Measurements from ENCODE around the gene GFI1B.
"Not testable (repeated sequence)": the region's sequence is repeated elsewhere in the genome, so short reads cannot be mapped to it uniquely, and the experiment has no call there.

Gene GFI1B

DNA sequence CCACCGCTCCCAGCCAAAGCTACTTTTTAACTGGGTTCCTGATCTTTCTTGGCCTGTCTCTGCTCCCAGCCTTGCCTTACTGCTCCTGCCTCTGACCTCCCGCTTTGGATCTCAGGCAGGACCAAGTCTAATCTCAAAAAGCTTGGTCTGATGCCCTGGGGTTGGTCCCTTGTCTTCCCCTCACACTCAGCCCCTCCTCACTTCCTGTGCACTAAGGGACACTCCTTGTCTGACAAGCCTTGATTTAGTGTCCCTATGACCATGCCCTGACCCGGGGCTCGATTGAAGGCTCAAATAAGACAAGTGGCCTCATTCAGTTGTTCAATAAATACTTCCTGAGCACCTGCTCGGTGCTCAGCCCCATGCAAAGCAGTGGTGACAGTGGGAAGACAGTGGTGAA lies 48.6 kb downstream of the GFI1B start:
- TF ChIP-seq PAX5 (IDR thresholded peaks at IDR 0.05; ENCODE audit: insufficient read depth, low read length, severe bottlenecking), result no peak
- no peak for TF ChIP-seq TAF1 (IDR thresholded peaks at IDR 0.05; ENCODE audit: low read depth, low read length)
- no peak for TF ChIP-seq POU2F2 (IDR thresholded peaks at IDR 0.05; ENCODE audit: low read depth, low read length)
- no peak for TF ChIP-seq SPI1 (IDR thresholded peaks at IDR 0.05; ENCODE audit: low read depth, low read length)
- TF ChIP-seq POLR2AphosphoS5 (IDR thresholded peaks at IDR 0.05; ENCODE audit: low read depth, low read length), result no peak
- TF ChIP-seq POLR2A (IDR thresholded peaks at IDR 0.05; ENCODE audit: low read depth, low read length), result no peak
- FAIRE-seq (no peak), DNase-seq (ENCODE audit: insufficient read length, low spot score) (no peak)

DNA sequence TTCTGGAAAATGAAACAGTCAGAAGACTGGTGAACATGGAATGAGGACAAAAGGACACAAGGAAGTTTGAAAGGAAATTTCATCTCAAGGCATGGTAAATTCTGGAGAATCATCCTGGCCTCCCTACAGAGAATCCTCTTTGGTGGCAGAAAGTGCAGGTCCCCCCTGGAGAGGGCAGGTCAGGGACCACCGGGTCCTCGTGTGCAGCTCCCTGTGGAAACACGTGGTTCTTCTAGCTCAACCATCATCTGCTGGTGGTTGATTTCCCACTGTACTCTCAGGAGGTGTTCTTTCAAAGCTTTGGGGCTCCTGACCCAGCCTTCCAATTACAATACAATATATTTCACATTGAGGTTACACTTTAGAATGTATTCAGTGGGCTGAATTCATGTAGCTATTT lies 49.7 kb downstream of the GFI1B start:
- FAIRE-seq (no peak), DNase-seq (ENCODE audit: insufficient read length, low spot score) (no peak)
- no peak for TF ChIP-seq POLR2A (IDR thresholded peaks at IDR 0.05; ENCODE audit: low read depth, low read length)

DNA sequence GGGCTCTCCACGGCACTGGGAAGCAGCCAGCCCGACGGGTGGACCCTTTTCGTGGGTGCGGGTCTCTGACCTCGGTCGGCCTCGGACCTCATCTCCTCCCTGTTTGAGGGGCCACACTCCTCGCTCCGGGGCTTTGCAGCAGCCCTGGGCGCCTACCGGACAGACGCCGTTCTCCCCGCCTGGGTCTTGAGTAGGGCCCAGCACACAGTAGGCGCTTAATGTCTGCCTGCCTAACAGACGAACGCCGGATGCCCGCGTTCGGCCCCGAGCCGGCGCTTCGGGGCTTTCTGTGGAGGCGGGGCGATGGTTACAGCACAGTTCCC lies 51.5 kb downstream of the GFI1B start:
- TF ChIP-seq TAF1 (IDR thresholded peaks at IDR 0.05; ENCODE audit: low read depth, low read length), result no peak
- TF ChIP-seq POLR2AphosphoS5 (IDR thresholded peaks at IDR 0.05; ENCODE audit: low read depth, low read length), result no peak
- TF ChIP-seq PAX5 (IDR thresholded peaks at IDR 0.05; ENCODE audit: insufficient read depth, low read length, severe bottlenecking), result no peak
- no peak for TF ChIP-seq SPI1 (IDR thresholded peaks at IDR 0.05; ENCODE audit: low read depth, low read length)
- no peak for DNase-seq (ENCODE audit: insufficient read length, low spot score)
- FAIRE-seq, result no peak

DNA sequence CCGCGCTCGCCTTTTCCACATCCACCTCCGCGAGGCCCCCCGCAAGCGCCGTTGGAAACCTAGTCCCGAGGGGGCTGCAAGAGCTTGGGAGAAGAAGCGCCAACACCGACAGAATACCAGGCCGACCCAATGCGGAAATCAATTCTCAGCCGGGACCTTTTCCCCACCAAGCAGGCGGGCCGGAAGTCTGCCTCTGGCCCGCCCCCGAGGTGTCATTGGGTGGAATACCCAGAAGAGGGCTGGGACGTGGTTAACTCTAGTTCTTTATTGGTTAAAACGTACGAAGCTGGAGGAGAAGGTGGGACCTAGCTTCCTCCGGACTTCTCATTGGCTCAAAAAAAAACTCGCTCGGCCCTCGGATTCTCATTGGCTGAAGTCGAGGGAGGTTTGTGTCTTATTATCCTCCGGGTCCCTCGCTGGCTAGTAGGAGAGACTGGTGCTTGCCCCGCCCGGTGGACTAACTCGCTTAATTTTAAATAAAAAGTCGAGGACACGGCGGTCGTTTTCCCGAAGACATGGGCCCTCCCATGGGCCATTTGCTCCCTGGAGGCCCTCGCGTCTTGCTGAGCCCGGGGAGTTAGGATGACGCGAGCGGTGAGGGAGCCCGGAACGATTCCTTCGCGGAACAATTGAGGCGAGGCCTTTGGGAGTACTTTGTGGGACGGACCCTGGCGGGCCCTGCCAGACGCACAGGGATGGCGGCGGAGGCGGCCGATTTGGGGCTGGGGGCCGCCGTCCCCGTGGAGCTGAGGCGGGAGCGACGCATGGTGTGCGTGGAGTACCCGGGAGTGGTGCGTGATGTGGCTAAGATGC lies 52.0 kb downstream of the GFI1B start, which contains the start of gene GTF3C5:
Gene GTF3C5 (plus strand): TSS at position 681 of the 813 bp plus-strand sequence. CDS start 15 bp downstream, at position 696.
- peak; percentile 98 for DNase-seq (ENCODE audit: insufficient read length, low spot score)
- TF ChIP-seq POU2F2 (IDR thresholded peaks at IDR 0.05; ENCODE audit: low read depth, low read length), result peak; percentile 86
- peak; percentile 42 for TF ChIP-seq PAX5 (IDR thresholded peaks at IDR 0.05; ENCODE audit: insufficient read depth, low read length, severe bottlenecking)
- TF ChIP-seq POLR2AphosphoS5 (IDR thresholded peaks at IDR 0.05; ENCODE audit: low read depth, low read length), result peak; percentile 90
- peak; percentile 94 for TF ChIP-seq POLR2A (IDR thresholded peaks at IDR 0.05; ENCODE audit: low read depth, low read length)
- 0 out of 2 replicates have a peak, but pooled peaks have one; percentile 26 for TF ChIP-seq SPI1 (IDR thresholded peaks at IDR 0.05; ENCODE audit: low read depth, low read length)
- peak; percentile 99 for TF ChIP-seq TAF1 (IDR thresholded peaks at IDR 0.05; ENCODE audit: low read depth, low read length)
- peak; percentile 95 for FAIRE-seq

DNA sequence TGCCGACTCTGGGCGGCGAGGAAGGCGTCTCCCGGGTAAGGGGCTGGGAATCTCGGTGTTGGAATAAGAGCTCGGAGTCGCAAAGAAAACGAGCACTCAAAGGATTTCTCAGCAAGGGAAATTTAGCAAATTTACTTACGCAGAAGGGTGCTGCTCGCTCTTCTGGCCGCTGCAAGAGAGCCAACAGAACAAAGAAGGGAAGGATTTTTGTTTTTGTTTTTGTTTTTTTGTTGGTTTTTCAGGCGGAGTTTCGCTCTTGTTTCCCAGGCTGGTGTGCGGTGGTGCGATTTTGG lies 52.6 kb downstream of the GFI1B start:
- DNase-seq (ENCODE audit: insufficient read length, low spot score), result no peak
- no peak for TF ChIP-seq SPI1 (IDR thresholded peaks at IDR 0.05; ENCODE audit: low read depth, low read length)
- TF ChIP-seq TAF1 (IDR thresholded peaks at IDR 0.05; ENCODE audit: low read depth, low read length), result no peak
- FAIRE-seq, result no peak

DNA sequence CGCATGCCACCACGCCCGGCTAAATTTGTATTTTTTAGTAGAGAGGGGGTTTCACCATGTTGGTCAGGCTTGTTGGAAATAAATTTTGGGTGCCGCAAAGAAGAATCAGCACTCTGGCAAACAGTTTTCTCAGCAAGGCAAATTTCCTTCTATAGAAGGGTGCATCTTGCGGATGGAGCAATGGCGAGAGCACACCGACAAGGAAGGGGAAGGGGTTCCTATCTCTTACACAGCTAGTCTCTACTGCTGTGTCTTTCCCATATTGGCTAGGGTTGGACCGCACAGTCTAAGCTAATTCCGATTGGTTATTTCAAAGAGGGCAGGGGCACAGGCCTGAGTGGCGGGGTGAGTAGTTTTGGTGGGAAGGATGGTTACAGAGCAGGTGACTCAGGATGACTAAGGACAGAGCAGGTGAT lies 53.0 kb downstream of the GFI1B start:
- FAIRE-seq (no peak), DNase-seq (ENCODE audit: insufficient read length, low spot score) (no peak)
- no peak for TF ChIP-seq TAF1 (IDR thresholded peaks at IDR 0.05; ENCODE audit: low read depth, low read length)
- TF ChIP-seq POLR2AphosphoS5 (IDR thresholded peaks at IDR 0.05; ENCODE audit: low read depth, low read length), result no peak
- no peak for TF ChIP-seq SPI1 (IDR thresholded peaks at IDR 0.05; ENCODE audit: low read depth, low read length)
- TF ChIP-seq POLR2A (IDR thresholded peaks at IDR 0.05; ENCODE audit: low read depth, low read length), result no peak
- TF ChIP-seq PAX5 (IDR thresholded peaks at IDR 0.05; ENCODE audit: insufficient read depth, low read length, severe bottlenecking), result no peak
- TF ChIP-seq POU2F2 (IDR thresholded peaks at IDR 0.05; ENCODE audit: low read depth, low read length), result no peak

DNA sequence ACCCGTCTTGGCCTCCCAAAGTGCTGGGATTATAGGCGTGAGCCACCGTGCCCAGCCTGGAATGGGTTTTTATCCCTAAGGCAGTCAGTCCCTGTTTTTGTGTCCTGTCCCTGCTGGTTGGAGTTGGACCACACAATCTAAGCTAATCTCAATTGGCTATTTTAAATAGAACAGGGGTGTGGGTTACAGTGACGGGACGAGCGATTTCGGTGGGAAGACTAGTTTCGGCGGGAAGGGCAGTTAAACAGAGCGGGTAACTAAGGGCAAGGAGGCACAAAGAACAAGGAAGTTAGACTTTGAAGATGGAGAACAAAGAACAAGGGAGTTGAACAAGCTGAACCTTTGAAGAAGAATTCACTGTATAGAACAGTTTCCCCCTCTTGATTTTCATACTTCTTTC lies 53.7 kb downstream of the GFI1B start:
- no peak for DNase-seq (ENCODE audit: insufficient read length, low spot score)
- no peak for FAIRE-seq
- no peak for TF ChIP-seq TAF1 (IDR thresholded peaks at IDR 0.05; ENCODE audit: low read depth, low read length)
- no peak for TF ChIP-seq POU2F2 (IDR thresholded peaks at IDR 0.05; ENCODE audit: low read depth, low read length)
- TF ChIP-seq POLR2AphosphoS5 (IDR thresholded peaks at IDR 0.05; ENCODE audit: low read depth, low read length), result no peak
- no peak for TF ChIP-seq POLR2A (IDR thresholded peaks at IDR 0.05; ENCODE audit: low read depth, low read length)
- no peak for TF ChIP-seq PAX5 (IDR thresholded peaks at IDR 0.05; ENCODE audit: insufficient read depth, low read length, severe bottlenecking)
- TF ChIP-seq SPI1 (IDR thresholded peaks at IDR 0.05; ENCODE audit: low read depth, low read length), result no peak

DNA sequence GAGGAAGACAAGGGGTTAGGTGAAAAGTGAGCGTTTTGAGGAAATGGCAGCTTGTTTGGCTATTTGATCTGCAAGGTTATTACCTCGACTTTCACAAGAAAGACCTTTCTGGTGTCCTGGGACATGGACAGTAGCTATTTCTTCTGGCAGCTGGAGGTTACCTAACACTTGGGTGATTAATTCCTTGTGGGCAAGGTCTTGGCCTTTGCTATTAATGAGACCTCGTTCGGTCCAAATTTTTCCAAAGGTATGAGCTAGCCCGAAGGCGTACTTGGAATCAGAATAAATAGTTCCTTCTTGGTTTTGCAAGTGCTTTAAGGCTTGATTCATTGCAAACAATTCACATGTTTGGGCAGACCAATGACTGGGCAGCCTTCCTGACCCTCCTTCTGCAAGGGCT lies 57.2 kb downstream of the GFI1B start:
- TF ChIP-seq POLR2AphosphoS5 (IDR thresholded peaks at IDR 0.05; ENCODE audit: low read depth, low read length) (no peak), PAX5 (IDR thresholded peaks at IDR 0.05; ENCODE audit: insufficient read depth, low read length, severe bottlenecking) (no peak), POLR2A (IDR thresholded peaks at IDR 0.05; ENCODE audit: low read depth, low read length) (no peak), TAF1 (IDR thresholded peaks at IDR 0.05; ENCODE audit: low read depth, low read length) (no peak), POU2F2 (IDR thresholded peaks at IDR 0.05; ENCODE audit: low read depth, low read length) (no peak), SPI1 (IDR thresholded peaks at IDR 0.05; ENCODE audit: low read depth, low read length) (no peak)
- no peak for DNase-seq (ENCODE audit: insufficient read length, low spot score)
- no peak for FAIRE-seq

DNA sequence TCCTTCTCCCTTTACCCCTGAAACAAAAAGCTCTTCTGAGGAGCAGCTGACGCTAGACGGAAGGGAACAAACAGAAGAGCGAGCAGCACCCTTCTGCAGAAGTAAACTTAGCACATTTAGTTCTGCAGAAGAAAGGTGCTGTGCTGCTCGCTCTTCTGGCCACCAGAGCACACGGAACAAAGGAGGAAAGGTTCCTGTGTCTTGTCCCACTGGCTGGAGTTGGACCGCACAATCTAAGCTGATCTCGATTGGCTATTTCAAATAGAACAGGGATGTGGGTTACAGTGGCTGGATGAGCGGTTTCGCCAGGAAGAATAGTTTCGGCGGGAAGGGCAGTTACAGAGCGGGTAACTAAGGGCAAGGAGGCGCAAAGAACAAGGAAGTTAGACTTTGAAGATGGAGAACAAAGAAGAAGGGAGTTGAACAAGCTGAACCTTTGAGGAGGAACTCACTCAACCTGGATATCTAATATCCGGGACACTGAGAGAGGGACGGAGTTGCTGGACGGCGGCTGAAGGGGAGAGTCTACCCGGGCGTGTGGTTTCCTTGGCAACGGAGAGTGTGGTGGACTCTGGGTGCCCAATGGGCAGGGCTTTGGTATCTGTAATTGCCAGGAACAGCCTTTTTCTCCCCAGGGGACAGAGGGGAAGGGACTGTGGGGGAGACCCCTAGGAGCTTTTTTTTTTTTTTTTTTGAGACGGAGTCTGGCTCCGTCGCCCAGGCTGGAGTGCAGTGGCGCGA lies 59.5 kb downstream of the GFI1B start:
- TF ChIP-seq PAX5 (IDR thresholded peaks at IDR 0.05; ENCODE audit: insufficient read depth, low read length, severe bottlenecking) (no peak), POU2F2 (IDR thresholded peaks at IDR 0.05; ENCODE audit: low read depth, low read length) (no peak), TAF1 (IDR thresholded peaks at IDR 0.05; ENCODE audit: low read depth, low read length) (no peak), SPI1 (IDR thresholded peaks at IDR 0.05; ENCODE audit: low read depth, low read length) (no peak), POLR2A (IDR thresholded peaks at IDR 0.05; ENCODE audit: low read depth, low read length) (no peak), POLR2AphosphoS5 (IDR thresholded peaks at IDR 0.05; ENCODE audit: low read depth, low read length) (no peak)
- no peak for FAIRE-seq

DNA sequence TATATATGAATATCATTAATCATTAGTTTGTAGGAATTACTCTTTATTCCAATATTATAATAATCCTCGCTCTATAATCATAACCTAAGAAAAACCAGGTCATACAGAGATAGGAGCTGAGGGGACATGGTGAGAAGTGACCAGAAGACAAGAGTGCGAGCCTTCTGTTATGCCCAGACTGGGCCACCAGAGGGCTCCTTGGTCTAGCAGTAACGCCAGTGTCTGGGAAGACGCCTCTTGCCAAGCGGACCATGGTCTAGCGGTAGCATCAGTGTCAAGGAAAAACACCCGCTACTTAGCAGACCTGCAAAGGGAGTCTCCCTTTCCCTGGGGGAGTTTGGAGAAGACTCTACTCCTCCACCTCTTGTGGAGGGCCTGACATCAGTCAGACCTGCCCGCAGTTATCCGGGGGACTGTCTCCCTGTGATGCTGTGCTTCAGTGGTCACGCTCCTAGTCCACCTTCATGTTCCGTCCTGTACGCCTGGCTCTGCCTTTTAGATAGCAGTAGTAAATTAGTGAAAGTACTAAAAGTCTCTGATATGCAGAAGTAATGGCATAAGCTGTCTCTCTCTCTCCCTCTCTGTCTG lies 62.5 kb downstream of the GFI1B start:
- not testable (repeated sequence) for FAIRE-seq; DNase-seq (ENCODE audit: insufficient read length, low spot score)

More for the DNA sequence above, 59.5 kb downstream of the GFI1B start:
- no peak for DNase-seq (ENCODE audit: insufficient read length, low spot score)
